HEK293 (cell line): ENCODE results near the gene MARK4.
A peak's percentile ranks its signal among the peaks of the same experiment; 100 is the strongest.

Experiments used
- CTCF ChIA-PET: fragments of 350-600 bp; formaldehyde crosslinking; extraction: SDS; loops from one replicate; lab custom pipeline; 2021; ENCODE audit warnings: antibody characterized with exemption; lab: Yijun Ruan, JAX
- POLR2A ChIA-PET: fragments of 300-600 bp; formaldehyde crosslinking; extraction: SDS; loops from one replicate; lab custom pipeline; 2020; ENCODE audit warnings: antibody characterized with exemption, inconsistent platforms; lab: Yijun Ruan, JAX
- H3K27ac ChIP-seq: fragments of 200-500 bp; sonication (Bioruptor generic); 2 replicates; pipeline ENCODE4 v1.5.1; 2014; ENCODE audit warnings: low read depth, low read length, control low read depth, inconsistent platforms; ENCODE audit errors: extremely low read depth
- H3K36me3 ChIP-seq, 2 experiments: fragments of 200-500 bp in 1 of 2; sonication (Bioruptor generic) in 1 of 2; 1 replicate in 1 of 2; 2 replicates in 1 of 2; pipeline ENCODE4 v1.5.1; 2014 to 2017; ENCODE audit warnings: inconsistent platforms in 2 of 2, low read length in 2 of 2; ENCODE audit not compliant: control insufficient read depth in 2 of 2, insufficient read depth in 1 of 2
- H3K4me1 ChIP-seq: fragments of 200-500 bp; sonication (Bioruptor generic); 2 replicates; pipeline ENCODE4 v1.5.1; 2014; ENCODE audit warnings: mild to moderate bottlenecking, low read length, inconsistent platforms; ENCODE audit not compliant: control insufficient read depth, insufficient read depth
- H3K4me3 ChIP-seq: 2 replicates; pipeline ENCODE4 v1.5.1; 2011; ENCODE audit warnings: low read depth, mild to moderate bottlenecking, control low read depth, low read length, moderate library complexity
- H3K9me3 ChIP-seq: fragments of 200-500 bp; sonication (Bioruptor generic); 2 replicates; pipeline ENCODE4 v1.5.1; 2014; ENCODE audit warnings: low read depth, low read length, inconsistent platforms; ENCODE audit not compliant: control insufficient read depth, insufficient read depth
- BCL11A ChIP-seq: fragments of 450-650 bp; formaldehyde crosslinking; IDR thresholded peaks from 2 replicates; pipeline ENCODE4 v1.5.1; 2016; ENCODE audit warnings: low read depth, missing biosample characterization, missing genetic modification characterization
- HOXC10 ChIP-seq: sonication (generic); formaldehyde crosslinking; IDR thresholded peaks from 2 replicates; pipeline ENCODE4 v1.8.1; 2023; ENCODE audit warnings: mild to moderate bottlenecking, missing genetic modification reagents
- IKZF3 ChIP-seq: fragments of 450-650 bp; IDR thresholded peaks from 2 replicates; pipeline ENCODE4 v1.5.0; 2018; ENCODE audit warnings: missing biosample characterization, mild to moderate bottlenecking, missing genetic modification characterization, moderate library complexity
- KLF9 ChIP-seq: fragments of 450-650 bp; formaldehyde crosslinking; IDR thresholded peaks from 2 replicates; pipeline ENCODE4 v1.5.1; 2016; ENCODE audit warnings: missing biosample characterization, missing genetic modification characterization, low read depth
- SCRT2 ChIP-seq: fragments of 450-650 bp; formaldehyde crosslinking; IDR thresholded peaks from 2 replicates; pipeline ENCODE4 v1.5.1; 2016; ENCODE audit warnings: missing biosample characterization, missing genetic modification characterization
- SP2 ChIP-seq: fragments of 450-650 bp; formaldehyde crosslinking; IDR thresholded peaks from 2 replicates; pipeline ENCODE4 v1.5.1; 2016; ENCODE audit warnings: missing biosample characterization, missing genetic modification characterization
- SP7 ChIP-seq: fragments of 450-650 bp; formaldehyde crosslinking; IDR thresholded peaks from 2 replicates; pipeline ENCODE4 v1.5.1; 2016; ENCODE audit warnings: missing biosample characterization, missing genetic modification characterization
- ZBTB17 ChIP-seq: fragments of 450-650 bp; formaldehyde crosslinking; IDR thresholded peaks from 2 replicates; pipeline ENCODE4 v1.5.1; 2016; ENCODE audit warnings: missing biosample characterization, missing genetic modification characterization
- ZFHX2 ChIP-seq: fragments of 450-650 bp; formaldehyde crosslinking; conservative IDR thresholded peaks from 2 replicates; pipeline ENCODE4 v1.5.1; 2016; ENCODE audit warnings: missing biosample characterization, missing genetic modification characterization
- ZNF132 ChIP-seq: fragments of 450-650 bp; formaldehyde crosslinking; IDR thresholded peaks from 2 replicates; pipeline ENCODE4 v1.5.1; 2017; ENCODE audit warnings: missing biosample characterization, missing genetic modification characterization, borderline replicate concordance
- ZNF148 ChIP-seq: fragments of 450-650 bp; formaldehyde crosslinking; IDR thresholded peaks from 2 replicates; pipeline ENCODE4 v1.5.0; 2017; ENCODE audit warnings: missing biosample characterization, missing genetic modification characterization, borderline replicate concordance
- ZNF174 ChIP-seq: fragments of 450-650 bp; formaldehyde crosslinking; IDR thresholded peaks from 2 replicates; pipeline ENCODE4 v1.5.0; 2017; ENCODE audit warnings: missing biosample characterization, mild to moderate bottlenecking, missing genetic modification characterization
- ZNF248 ChIP-seq: fragments of 450-650 bp; formaldehyde crosslinking; IDR thresholded peaks from 2 replicates; pipeline ENCODE4 v1.5.1; 2017; ENCODE audit warnings: missing biosample characterization, missing genetic modification characterization
- ZNF324 ChIP-seq: fragments of 450-650 bp; formaldehyde crosslinking; IDR thresholded peaks from 2 replicates; pipeline ENCODE4 v1.5.1; 2016; ENCODE audit warnings: missing biosample characterization, missing genetic modification characterization
- ZNF350 ChIP-seq: fragments of 450-650 bp; formaldehyde crosslinking; IDR thresholded peaks from 2 replicates; pipeline ENCODE4 v1.5.0; 2017; ENCODE audit warnings: missing biosample characterization, mild to moderate bottlenecking, missing genetic modification characterization
- ZNF366 ChIP-seq: fragments of 450-650 bp; formaldehyde crosslinking; conservative IDR thresholded peaks from 2 replicates; pipeline ENCODE4 v1.5.1; 2016; ENCODE audit warnings: missing biosample characterization, missing genetic modification characterization
- ZNF37A ChIP-seq: fragments of 450-650 bp; IDR thresholded peaks from 2 replicates; pipeline ENCODE4 v1.5.1; 2018; ENCODE audit warnings: missing biosample characterization, missing genetic modification characterization
- ZNF501 ChIP-seq: fragments of 450-650 bp; formaldehyde crosslinking; IDR thresholded peaks from 2 replicates; pipeline ENCODE4 v1.5.1; 2016; ENCODE audit warnings: missing biosample characterization, missing genetic modification characterization
- ZNF514 ChIP-seq: fragments of 450-650 bp; formaldehyde crosslinking; IDR thresholded peaks from 2 replicates; pipeline ENCODE4 v1.5.1; 2016; ENCODE audit warnings: missing biosample characterization, missing genetic modification characterization
- ZNF530 ChIP-seq: fragments of 450-650 bp; formaldehyde crosslinking; IDR thresholded peaks from 2 replicates; pipeline ENCODE4 v1.5.1; 2016; ENCODE audit warnings: low read depth, missing biosample characterization, missing genetic modification characterization
- ZNF555 ChIP-seq: fragments of 450-650 bp; formaldehyde crosslinking; conservative IDR thresholded peaks from 2 replicates; pipeline ENCODE4 v1.5.1; 2017; ENCODE audit warnings: missing biosample characterization, mild to moderate bottlenecking, missing genetic modification characterization, inconsistent platforms
- ZNF626 ChIP-seq: fragments of 450-650 bp; sonication (Bioruptor Pico); formaldehyde crosslinking; IDR thresholded peaks from 2 replicates; pipeline ENCODE4 v1.5.1; 2018; ENCODE audit warnings: missing biosample characterization, missing genetic modification characterization, inconsistent platforms
- ZNF660 ChIP-seq: fragments of 450-650 bp; IDR thresholded peaks from 2 replicates; pipeline ENCODE4 v1.5.1; 2018; ENCODE audit warnings: missing biosample characterization, mild to moderate bottlenecking, missing genetic modification characterization
- ZNF664 ChIP-seq: fragments of 450-650 bp; formaldehyde crosslinking; IDR thresholded peaks from 2 replicates; pipeline ENCODE4 v1.5.1; 2016; ENCODE audit warnings: missing biosample characterization, missing genetic modification characterization
- ZNF747 ChIP-seq: fragments of 450-650 bp; formaldehyde crosslinking; IDR thresholded peaks from 2 replicates; pipeline ENCODE4 v1.5.1; 2016; ENCODE audit warnings: missing biosample characterization, missing genetic modification characterization
- TF ChIP-seq, protein P1 (sequence below): fragments of 450-650 bp; formaldehyde crosslinking; IDR thresholded peaks from 2 replicates; pipeline ENCODE4 v1.5.1; 2016; ENCODE audit warnings: missing biosample characterization, missing genetic modification characterization

The MARK4 gene

GRCh38 chr19:45217957-45218334, 33.1 kb upstream of the MARK4 start (continued):
- TF ChIP-seq ZNF501 (tag by site-specific recombination) (no peak), ZNF366 (tag by site-specific recombination) (no peak), ZNF747 (tag by site-specific recombination) (no peak), SP2 (tag by site-specific recombination) (no peak), ZNF37A (no peak), SP7 (tag by site-specific recombination) (no peak), ZNF174 (tag by site-specific recombination) (no peak), ZNF148 (tag by site-specific recombination) (no peak), ZFHX2 (tag by site-specific recombination) (no peak), ZNF324 (tag by site-specific recombination) (no peak), ZNF664 (tag by site-specific recombination) (no peak), ZNF660 (tag by site-specific recombination) (no peak)

- Histone ChIP-seq H3K9me3 (no peaks in the 10 kb centered on the region), H3K4me1 (no peaks in the 10 kb centered on the region), H3K4me3 (no peak overlapping the region), H3K36me3 (no peaks in the 10 kb centered on the region), H3K27ac (no peak overlapping the region)
- ChIA-PET POLR2A (no interaction called here), CTCF (no interaction called here)
- TF ChIP-seq IKZF3 (tag by site-specific recombination) (no peak), ZNF132 (tag by site-specific recombination) (no peak), HOXC10 (CRISPR knock-in tag) (no peak), ZNF626 (tag by site-specific recombination) (no peak), ZNF555 (tag by site-specific recombination) (no peak), ZNF514 (tag by site-specific recombination) (no peak), BCL11A (tag by site-specific recombination) (no peak), ZNF530 (tag by site-specific recombination) (no peak), ZNF248 (no peak), ZNF174 (tag by site-specific recombination) (no peak), ZNF350 (tag by site-specific recombination) (no peak), KLF9 (tag by site-specific recombination) (no peak), SCRT2 (tag by site-specific recombination) (no peak)
These were observed 32.6 kb upstream of the MARK4 start for GRCh38 chr19:45218426-45218825.

DNA sequence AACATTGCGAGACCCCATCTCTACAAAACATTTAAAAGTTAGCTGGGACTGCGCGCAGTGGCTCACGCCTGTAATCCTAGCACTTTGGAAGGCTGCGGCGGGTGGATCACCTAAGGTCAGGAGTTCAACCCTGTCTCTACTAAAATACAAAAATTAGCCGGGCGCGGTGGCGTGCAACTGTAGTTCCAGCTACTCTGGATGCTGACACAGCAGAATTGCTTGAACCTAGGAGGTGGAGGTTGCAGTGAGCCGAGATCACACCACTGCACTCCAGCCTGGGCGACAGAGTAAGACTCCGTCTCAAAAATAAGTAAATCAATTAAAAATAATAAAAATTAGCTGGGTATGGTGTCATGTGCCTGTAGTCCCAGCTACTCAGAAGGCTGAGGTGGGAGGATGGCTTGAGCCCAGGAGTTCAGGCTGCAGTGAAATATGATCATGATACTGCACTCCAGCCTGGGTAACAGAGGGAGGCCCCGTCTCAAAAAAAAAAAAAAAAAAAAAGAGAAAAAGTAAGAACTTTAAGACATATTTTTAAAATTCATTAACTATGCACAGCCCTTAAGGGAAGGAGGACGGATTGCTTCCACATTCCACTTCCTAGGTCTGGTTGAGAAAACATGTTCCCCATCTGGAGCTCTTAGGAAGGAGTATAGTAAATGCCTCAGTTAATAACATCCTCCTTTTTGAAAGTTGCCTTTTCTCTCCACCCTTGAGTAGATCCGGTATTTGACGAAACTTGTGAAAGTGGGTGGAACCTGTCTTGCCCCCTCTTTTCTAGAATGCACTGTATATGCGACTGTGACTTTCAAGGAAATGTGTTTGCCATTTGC, 31.9 kb upstream of the MARK4 start:
- POLR2A ChIA-PET, result no interaction called here
- no peaks in the 10 kb centered on the region for H3K9me3 ChIP-seq
- CTCF ChIA-PET, result interaction anchor here (0.6 kb wide), 1 partner anchor 15 kb away, joined by 3 read pairs; no protein-coding TSS in a partner anchor
- H3K4me3 ChIP-seq, result no peak overlapping the region
- no peaks in the 10 kb centered on the region for H3K4me1 ChIP-seq
- TF ChIP-seq, protein P1, sequence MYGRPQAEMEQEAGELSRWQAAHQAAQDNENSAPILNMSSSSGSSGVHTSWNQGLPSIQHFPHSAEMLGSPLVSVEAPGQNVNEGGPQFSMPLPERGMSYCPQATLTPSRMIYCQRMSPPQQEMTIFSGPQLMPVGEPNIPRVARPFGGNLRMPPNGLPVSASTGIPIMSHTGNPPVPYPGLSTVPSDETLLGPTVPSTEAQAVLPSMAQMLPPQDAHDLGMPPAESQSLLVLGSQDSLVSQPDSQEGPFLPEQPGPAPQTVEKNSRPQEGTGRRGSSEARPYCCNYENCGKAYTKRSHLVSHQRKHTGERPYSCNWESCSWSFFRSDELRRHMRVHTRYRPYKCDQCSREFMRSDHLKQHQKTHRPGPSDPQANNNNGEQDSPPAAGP, result no peak
- 0 out of 2 replicates have a peak, but pooled peaks have one; percentile 15 for TF ChIP-seq ZBTB17 (tag by site-specific recombination)
- H3K27ac ChIP-seq, result no peak overlapping the region
- H3K36me3 ChIP-seq, result no peaks in the 10 kb centered on the region
